GM21825 (cell line): ENCODE data around the gene KCNQ1.

Experiments used
- ATAC-seq: cut with Tn5 transposase; IDR thresholded peaks from one replicate; pipeline ENCODE4 v1.9.1; 2021; ENCODE audit warnings: mild to moderate bottlenecking, moderate library complexity; ENCODE audit not compliant: unreplicated experiment

KCNQ1 gene

DNA sequence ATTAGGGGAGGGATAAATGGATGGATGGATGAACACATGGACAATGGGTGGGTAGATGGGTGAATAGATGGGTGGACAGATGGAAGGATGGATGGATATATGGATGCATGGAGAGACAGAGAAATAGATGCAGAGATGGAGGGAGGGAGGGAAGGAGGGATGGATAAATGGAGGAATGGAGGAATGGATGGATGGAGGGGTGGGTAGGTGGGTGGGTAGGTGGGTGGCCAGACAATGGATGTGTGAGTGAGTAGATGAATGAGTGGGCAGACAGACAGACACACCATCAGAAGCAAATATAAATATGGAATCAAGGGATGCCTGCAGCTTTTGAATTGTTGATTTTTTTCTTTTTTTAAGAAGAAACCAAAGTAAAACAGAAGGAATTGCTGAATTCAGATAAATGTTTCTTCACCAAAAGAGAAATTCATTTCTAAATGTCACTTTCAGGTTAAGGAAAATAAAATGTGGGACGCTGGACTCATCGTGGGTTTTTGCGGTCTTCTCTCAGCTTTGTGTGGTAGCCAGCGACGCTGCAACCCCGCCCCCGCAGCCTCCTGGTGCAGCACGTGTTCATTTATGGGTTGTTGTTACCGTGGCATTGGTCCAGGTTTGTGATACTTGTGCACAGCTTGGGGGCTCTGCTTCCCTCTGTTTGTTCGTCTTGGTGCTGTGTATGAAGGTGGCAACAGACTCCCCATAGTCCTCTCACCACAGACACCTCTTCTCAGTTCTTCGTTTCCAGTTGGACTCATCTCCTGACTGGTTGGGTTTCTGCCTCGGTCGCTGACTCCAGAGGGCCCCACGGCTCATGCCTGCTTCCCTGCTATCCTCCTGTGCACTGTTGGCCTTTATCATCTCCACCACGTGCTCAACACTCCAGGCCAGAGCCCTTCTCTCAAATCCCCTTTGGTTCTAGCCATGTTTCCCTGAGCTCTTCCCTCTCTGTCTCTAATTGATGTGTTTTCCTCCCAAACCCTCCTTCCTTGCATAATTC is 364.3 kb downstream of the KCNQ1 start:
- ATAC-seq: no peak

DNA sequence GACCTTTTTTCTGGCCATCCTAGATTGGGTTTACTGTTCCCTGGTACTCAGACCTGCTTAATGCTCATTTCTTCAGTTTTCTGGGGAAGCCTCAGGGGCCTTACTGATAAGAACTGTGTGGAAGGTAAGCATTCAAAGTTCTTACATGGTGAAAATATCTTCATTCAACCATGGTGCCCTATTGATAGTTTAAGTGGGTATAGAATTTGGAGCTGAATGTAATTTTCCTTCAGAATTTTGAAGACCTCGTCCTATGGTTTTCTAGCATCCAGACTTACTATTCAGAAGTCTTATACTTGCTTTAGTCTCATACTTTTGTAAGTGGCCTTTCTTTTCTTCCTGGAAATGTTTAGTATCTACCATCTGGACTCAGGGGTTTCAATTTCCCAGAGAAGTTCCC is 365.0 kb downstream of the KCNQ1 start:
- ATAC-seq: no peak

GRCh38 chr11:2810411-2811205 is 365.8 kb downstream of the KCNQ1 start:
- no peak for ATAC-seq

GRCh38 chr11:2811206-2812091 is 366.6 kb downstream of the KCNQ1 start:
- ATAC-seq: no peak

GRCh38 chr11:2812371-2812991 is 367.7 kb downstream of the KCNQ1 start:
- no peak for ATAC-seq

GRCh38 chr11:2813141-2813908 is 368.5 kb downstream of the KCNQ1 start:
- no peak for ATAC-seq

- ATAC-seq: no peak
Measured at GRCh38 chr11:2813968-2814367, 369.2 kb downstream of the KCNQ1 start.

DNA sequence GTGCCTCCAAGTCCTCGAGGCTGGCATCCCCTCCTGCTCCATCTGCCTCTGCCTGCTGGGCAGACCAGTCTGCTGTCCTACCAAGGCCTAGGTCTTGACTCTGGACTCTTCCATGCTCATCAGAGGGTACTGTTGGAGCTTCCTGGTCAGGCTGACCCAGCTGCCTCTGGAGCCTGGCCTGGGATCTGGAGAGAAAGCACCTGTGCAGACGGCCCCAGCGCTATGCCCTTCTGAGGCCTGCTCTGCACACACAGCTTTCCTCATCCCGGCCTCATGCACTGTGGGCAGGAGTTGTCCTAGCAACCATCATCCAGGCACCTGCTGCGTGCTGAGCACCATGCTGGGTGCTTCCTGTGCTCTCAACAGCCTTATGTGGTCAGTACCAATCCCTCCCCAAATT is 369.9 kb downstream of the KCNQ1 start:
- ATAC-seq: no peak

DNA sequence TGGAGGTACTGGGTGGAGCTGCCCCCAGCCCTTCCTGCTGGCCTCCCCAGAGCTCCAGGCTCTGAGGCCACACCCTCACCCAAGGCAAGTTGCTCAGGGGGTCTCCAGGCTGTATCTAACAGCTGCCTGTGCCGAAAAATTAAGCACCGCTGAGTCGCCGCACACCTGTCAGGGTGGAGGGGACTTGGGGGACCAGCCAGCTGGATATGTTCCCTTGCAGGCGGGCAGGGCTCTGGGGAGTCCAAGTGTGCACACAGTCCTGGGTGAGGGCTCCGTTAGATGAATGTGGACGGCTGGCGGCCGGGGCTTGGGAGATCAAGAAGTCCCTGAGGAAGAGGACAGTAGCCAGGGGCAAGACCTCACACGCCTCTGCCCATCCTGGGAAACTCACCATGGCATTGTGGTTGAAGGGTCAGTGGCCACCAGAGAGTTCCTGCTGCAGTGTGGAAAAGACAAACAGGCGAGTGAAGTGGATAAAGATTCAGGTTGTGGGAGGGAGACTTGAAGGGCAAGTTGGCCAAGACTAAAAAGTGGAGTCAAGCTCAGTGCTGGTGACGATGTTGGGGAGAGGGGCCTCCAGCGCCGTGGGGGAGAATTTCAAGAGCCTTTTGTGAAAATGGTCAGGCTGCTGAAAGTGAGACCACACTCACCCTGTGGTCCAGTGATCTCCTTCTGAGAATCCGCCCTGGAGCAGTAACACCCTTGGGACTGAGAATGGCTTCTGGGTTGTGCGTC is 371.1 kb downstream of the KCNQ1 start:
- no peak for ATAC-seq

- no peak for ATAC-seq
Measured at GRCh38 chr11:2816523-2816922, 371.7 kb downstream of the KCNQ1 start.

DNA sequence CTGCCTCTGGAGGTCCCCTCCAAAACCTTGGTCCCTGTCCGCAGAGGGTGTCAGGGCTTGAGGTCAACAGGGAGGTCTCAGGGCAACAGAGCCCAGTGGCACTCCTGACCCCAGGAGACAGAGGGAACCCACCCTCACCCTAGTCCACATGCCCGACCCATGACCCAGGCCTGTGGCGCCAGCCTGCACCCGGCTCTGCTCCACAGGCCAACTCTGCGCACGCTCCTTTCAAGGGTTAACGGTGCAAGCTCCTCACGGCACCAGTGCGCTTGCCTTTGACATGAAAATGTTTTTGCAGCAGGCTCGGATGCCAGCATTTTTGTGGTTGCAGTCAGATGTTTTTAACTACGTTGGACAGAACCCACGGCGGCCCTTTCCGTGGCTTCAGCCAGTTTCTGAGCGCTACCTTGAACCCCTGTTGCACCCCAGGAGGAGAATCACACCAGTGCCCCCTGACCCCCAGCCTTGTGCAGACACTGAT is 372.2 kb downstream of the KCNQ1 start:
- no peak for ATAC-seq

- no peak for ATAC-seq
Measured at GRCh38 chr11:2817431-2817830, 372.6 kb downstream of the KCNQ1 start.

GRCh38 chr11:2818021-2818420 is 373.2 kb downstream of the KCNQ1 start:
- no peak for ATAC-seq

GRCh38 chr11:2818503-2818902 is 373.7 kb downstream of the KCNQ1 start:
- no peak for ATAC-seq

- ATAC-seq: no peak
Measured at GRCh38 chr11:2819316-2819715, 374.5 kb downstream of the KCNQ1 start.

DNA sequence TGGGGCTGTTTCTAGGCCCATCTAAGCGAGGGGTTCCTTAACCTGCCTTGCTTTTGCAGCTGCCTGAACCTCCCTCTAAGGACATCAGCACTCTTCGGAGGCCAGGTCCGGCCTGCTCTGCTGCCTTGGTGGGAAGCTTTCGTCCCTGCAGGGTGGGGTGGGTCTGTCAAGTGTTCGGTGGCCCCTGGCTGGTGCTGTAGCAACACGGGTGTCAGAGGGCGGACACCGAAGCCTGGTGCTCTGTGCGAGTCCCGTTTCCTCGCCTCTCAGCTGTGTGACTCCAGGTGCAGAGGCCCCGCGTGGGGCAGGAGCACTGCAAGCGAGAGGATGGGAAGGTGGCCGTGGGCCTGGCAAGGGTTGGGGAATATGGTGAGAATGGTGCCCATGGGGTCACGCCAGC is 376.2 kb downstream of the KCNQ1 start:
- no peak for ATAC-seq

DNA sequence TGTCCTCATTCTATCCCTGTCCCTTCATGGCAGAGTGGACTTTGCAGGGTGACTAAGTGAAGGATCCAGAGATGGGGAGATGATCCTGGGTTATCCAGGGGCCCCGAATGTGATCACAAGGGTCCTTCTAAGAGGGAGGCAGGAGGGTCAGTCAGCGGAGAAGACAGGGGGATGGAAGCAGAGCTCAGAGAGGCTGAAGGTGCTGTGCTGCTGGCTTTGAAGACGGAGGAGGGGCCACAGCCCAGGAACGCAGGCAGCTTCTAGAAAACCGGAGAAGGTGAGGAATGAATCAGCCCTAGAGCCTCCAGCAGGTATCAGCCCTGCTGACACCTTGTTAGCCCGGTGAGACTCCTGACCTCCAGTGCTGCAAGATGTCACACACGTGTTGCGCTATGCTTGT is 377.1 kb downstream of the KCNQ1 start:
- no peak for ATAC-seq

DNA sequence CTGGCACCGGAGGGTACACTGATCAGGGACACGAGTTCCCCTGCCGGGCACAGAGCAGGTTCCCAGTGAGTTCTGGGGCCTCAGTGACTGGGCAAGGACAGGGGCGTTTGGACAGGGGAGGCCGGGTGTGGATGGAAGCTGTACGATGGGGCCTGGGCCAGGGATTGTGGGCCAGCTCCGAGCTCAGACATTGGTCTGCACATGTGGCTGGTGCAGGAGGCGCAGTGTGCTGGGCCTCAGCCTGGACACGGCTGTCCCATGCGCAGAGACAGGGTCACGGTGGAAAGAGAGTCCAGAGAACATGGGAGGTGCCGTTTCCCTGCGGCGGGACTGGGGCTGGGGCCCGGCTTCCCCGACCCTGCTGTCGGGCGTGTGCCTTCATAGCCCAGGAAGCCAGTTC is 380.0 kb downstream of the KCNQ1 start:
- ATAC-seq: no peak
